ENCODE data around the gene ARPC1A. TPM values are rescaled to one million over a fixed set of nuclear protein-coding genes. Genes with fewer than 3 reads are reported as not detected.
A peak's percentile ranks its signal among the peaks of the same experiment; 100 is the strongest.
"Not testable (repeated sequence)": the region's sequence is repeated elsewhere in the genome, so short reads cannot be mapped to it uniquely, and the experiment has no call there.

The ARPC1A gene
- total RNA-seq, 1 donor from 2014 or later, result 76.0 TPM

GRCh38 chr7:99380823-99381663 lies 55.3 kb downstream of the ARPC1A start:
- no peaks in the 10 kb centered on the region for H3K27me3 Mint-ChIP-seq
- H3K27ac Mint-ChIP-seq, result peak overlapping the region; percentile 90
- peaks cover 44% of the 10 kb centered on the region for H3K4me1 Mint-ChIP-seq
- H3K9me3 Mint-ChIP-seq, result no peaks in the 10 kb centered on the region
- peak; percentile 97 for DNase-seq
- H3K36me3 Mint-ChIP-seq (ENCODE audit: low read depth), result peaks cover 31% of the 10 kb centered on the region
- intact Hi-C loops (cut with micrococcal nuclease), result loop anchor here (1.0 to 5.0 kb wide), 4 partner anchors 28 to 239 kb away; partner anchors contain the start of genes ARPC1A, CPSF4, PTCD1 and SMURF1
- peak overlapping the region; percentile 77 for H3K4me3 Mint-ChIP-seq

DNA sequence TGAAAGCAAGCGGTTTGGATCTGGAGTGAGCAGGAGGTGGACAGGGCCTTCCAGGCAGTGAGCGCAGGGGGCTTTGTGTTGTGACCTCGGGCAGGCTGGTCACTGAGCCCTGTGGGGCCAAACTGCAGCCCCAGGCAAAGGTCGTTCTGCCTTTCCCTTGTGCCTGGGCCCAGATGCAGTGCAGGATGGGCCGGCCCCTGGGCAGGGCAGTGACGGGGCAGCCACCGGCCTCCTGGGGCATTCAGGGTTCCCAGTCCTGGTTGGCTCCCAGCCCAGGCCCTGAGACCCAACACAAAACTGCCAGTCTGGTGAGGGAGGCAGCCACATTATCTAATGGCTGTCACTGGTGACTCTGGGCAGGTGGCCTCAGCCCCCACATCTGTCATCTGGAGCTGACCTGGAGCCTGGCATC lies 56.0 kb downstream of the ARPC1A start:
- peak overlapping the region; percentile 90 for H3K27ac Mint-ChIP-seq
- H3K9me3 Mint-ChIP-seq, result no peaks in the 10 kb centered on the region
- H3K4me3 Mint-ChIP-seq, result peak overlapping the region; percentile 77
- no peak for DNase-seq
- peaks cover 41% of the 10 kb centered on the region for H3K4me1 Mint-ChIP-seq
- intact Hi-C loops (cut with micrococcal nuclease), result loop anchor here (1.0 to 5.0 kb wide), 4 partner anchors 28 to 239 kb away; partner anchors contain the start of genes ARPC1A, CPSF4, PTCD1 and SMURF1
- H3K36me3 Mint-ChIP-seq (ENCODE audit: low read depth), result peaks cover 38% of the 10 kb centered on the region
- no peaks in the 10 kb centered on the region for H3K27me3 Mint-ChIP-seq

GRCh38 chr7:99383203-99383602 lies 57.5 kb downstream of the ARPC1A start:
- no peak for DNase-seq
- H3K4me1 Mint-ChIP-seq, result peaks cover 36% of the 10 kb centered on the region
- H3K36me3 Mint-ChIP-seq (ENCODE audit: low read depth), result peaks cover 42% of the 10 kb centered on the region
- no peak overlapping the region for H3K4me3 Mint-ChIP-seq
- intact Hi-C loops (cut with micrococcal nuclease), result loop anchor here (5.0 kb wide), 2 partner anchors 56 to 241 kb away; partner anchors contain the start of genes ARPC1A and SMURF1
- H3K27me3 Mint-ChIP-seq, result no peaks in the 10 kb centered on the region
- H3K9me3 Mint-ChIP-seq, result no peaks in the 10 kb centered on the region
- peak overlapping the region; percentile 71 for H3K27ac Mint-ChIP-seq

DNA sequence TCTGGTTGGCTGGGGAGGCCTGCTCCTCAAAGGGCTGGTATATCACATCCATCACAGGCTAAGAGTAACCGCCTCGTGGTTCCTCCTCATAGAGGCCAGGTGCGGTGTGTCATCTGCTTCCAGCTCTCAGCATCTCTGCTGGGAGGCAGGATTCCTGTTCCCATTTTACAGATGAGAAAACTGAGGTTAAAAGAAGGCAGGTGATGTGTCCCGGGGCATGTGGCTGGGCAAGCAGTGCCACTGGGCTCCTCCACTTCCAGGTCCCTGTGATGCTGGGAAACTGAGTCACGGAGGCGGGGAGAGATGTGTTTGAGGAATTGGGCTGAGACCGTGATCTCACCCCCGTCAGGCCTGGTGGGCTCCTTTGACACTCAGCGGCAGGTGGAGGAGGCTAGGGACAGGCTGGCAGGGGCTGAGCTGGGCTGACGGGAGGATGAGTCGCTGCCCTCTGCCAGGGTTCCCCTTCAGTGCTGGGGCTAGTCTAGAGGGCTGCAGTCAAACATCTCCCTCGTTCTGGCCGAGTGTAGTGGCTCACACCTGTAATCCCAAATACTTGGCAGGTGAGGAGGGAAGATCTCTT lies 58.2 kb downstream of the ARPC1A start:
- intact Hi-C loops (cut with micrococcal nuclease), result loop anchor here (5.0 kb wide), 2 partner anchors 57 to 242 kb away; partner anchors contain the start of genes ARPC1A and SMURF1
- Mint-ChIP-seq H3K4me3 (no peak overlapping the region), H3K27me3 (no peaks in the 10 kb centered on the region), H3K9me3 (no peaks in the 10 kb centered on the region), H3K36me3 (ENCODE audit: low read depth) (peaks cover 43% of the 10 kb centered on the region), H3K27ac (peak overlapping the region; percentile 71), H3K4me1 (peaks cover 34% of the 10 kb centered on the region)
- DNase-seq, result no peak

DNA sequence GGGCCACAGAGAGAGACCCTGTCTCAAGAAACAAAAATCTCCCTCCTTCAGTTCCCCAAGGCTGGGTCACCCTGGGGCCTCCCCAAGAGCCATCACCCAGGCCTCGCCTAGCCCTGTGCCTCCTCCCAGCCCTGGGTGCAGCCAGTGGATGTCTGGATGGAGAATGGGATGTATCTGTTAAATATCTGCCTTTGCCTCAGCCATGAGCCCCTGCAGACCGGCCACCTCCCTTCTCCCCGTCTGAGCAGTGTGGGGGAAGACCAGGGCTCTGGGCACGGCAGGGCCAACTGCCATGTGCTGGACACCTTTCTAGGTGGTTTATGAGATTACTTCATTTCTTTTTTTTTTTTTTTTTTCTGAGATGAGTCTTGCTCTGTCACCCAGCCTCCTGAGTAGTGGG lies 58.8 kb downstream of the ARPC1A start:
- Mint-ChIP-seq H3K27me3 (no peaks in the 10 kb centered on the region), H3K27ac (no peak overlapping the region), H3K36me3 (ENCODE audit: low read depth) (peaks cover 43% of the 10 kb centered on the region), H3K4me3 (no peak overlapping the region), H3K9me3 (no peaks in the 10 kb centered on the region), H3K4me1 (peaks cover 28% of the 10 kb centered on the region)
- intact Hi-C loops (cut with micrococcal nuclease), result loop anchor here (5.0 kb wide), 2 partner anchors 57 to 242 kb away; partner anchors contain the start of genes ARPC1A and SMURF1
- no peak for DNase-seq

- Mint-ChIP-seq H3K4me3 (no peak overlapping the region), H3K27ac (peak overlapping the region; percentile 29)
- intact Hi-C loops (cut with micrococcal nuclease), result no loop called here
These were observed 59.9 kb downstream of the ARPC1A start for GRCh38 chr7:99385564-99385963.

GRCh38 chr7:99386584-99387238 lies 61.0 kb downstream of the ARPC1A start:
- H3K4me3 Mint-ChIP-seq, result no peak overlapping the region
- DNase-seq, result peak; percentile 81
- peaks cover 48% of the 10 kb centered on the region for H3K36me3 Mint-ChIP-seq (ENCODE audit: low read depth)
- peaks cover 12% of the 10 kb centered on the region for H3K4me1 Mint-ChIP-seq
- no peaks in the 10 kb centered on the region for H3K9me3 Mint-ChIP-seq
- H3K27me3 Mint-ChIP-seq, result no peaks in the 10 kb centered on the region
- intact Hi-C loops (cut with micrococcal nuclease), result loop anchor here (2.0 kb wide), 1 partner anchor 22 kb away; no protein-coding TSS in a partner anchor
- no peak overlapping the region for H3K27ac Mint-ChIP-seq

More at GRCh38 chr7:99385564-99385963, 59.9 kb downstream of the ARPC1A start:
- peaks cover 47% of the 10 kb centered on the region for H3K36me3 Mint-ChIP-seq (ENCODE audit: low read depth)
- no peak for DNase-seq
- no peaks in the 10 kb centered on the region for H3K9me3 Mint-ChIP-seq
- H3K4me1 Mint-ChIP-seq, result peaks cover 20% of the 10 kb centered on the region
- H3K27me3 Mint-ChIP-seq, result no peaks in the 10 kb centered on the region

- not testable (repeated sequence) for H3K4me3 Mint-ChIP-seq, DNase-seq, H3K27ac Mint-ChIP-seq, H3K9me3 Mint-ChIP-seq, H3K27me3 Mint-ChIP-seq
- Mint-ChIP-seq H3K4me1 (peaks cover 14% of the 10 kb centered on the region), H3K36me3 (ENCODE audit: low read depth) (peaks cover 52% of the 10 kb centered on the region)
- intact Hi-C loops (cut with micrococcal nuclease), result loop anchor here (2.0 kb wide), 1 partner anchor 22 kb away; no protein-coding TSS in a partner anchor
These were observed 61.5 kb downstream of the ARPC1A start for GRCh38 chr7:99387239-99387635.

DNA sequence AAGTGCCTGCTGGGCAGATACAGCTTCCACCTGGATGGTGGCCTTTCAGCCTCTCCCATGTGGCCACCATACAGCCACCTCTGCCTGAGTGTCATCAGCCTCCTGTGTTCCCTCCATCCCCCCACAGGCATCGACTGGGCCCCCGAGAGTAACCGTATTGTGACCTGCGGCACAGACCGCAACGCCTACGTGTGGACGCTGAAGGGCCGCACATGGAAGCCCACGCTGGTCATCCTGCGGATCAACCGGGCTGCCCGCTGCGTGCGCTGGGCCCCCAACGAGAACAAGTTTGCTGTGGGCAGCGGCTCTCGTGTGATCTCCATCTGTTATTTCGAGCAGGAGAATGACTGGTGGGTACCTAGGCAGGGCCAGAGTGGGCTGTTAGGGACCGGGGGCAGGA lies 62.2 kb downstream of the ARPC1A start:
- peaks cover 55% of the 10 kb centered on the region for H3K36me3 Mint-ChIP-seq (ENCODE audit: low read depth)
- H3K27me3 Mint-ChIP-seq, result no peaks in the 10 kb centered on the region
- intact Hi-C loops (cut with micrococcal nuclease), result loop anchor here (2.0 kb wide), 1 partner anchor 23 kb away; no protein-coding TSS in a partner anchor
- no peak overlapping the region for H3K4me3 Mint-ChIP-seq
- H3K9me3 Mint-ChIP-seq, result no peaks in the 10 kb centered on the region
- DNase-seq, result no peak
- peaks cover 16% of the 10 kb centered on the region for H3K4me1 Mint-ChIP-seq
- no peak overlapping the region for H3K27ac Mint-ChIP-seq

DNA sequence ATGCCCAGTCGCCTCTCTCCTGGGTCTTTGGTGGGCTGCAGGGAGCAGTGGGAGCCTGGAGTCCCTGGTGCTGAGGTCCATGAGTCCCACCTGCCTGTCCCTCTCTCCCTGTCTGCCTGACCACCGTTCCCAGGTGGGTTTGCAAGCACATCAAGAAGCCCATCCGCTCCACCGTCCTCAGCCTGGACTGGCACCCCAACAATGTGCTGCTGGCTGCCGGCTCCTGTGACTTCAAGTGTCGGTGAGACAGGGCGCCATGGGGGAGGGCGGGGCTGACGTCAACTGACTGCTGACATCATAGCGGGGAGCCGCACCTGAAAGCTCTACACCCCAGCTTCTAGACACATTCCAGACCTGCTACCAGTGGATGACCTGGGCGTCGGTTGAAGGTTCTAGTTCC lies 64.1 kb downstream of the ARPC1A start:
- intact Hi-C loops (cut with micrococcal nuclease), result no loop called here
- Mint-ChIP-seq H3K4me3 (no peak overlapping the region), H3K36me3 (ENCODE audit: low read depth) (peaks cover 67% of the 10 kb centered on the region), H3K4me1 (peaks cover 11% of the 10 kb centered on the region), H3K9me3 (no peaks in the 10 kb centered on the region), H3K27me3 (no peaks in the 10 kb centered on the region), H3K27ac (no peak overlapping the region)
- no peak for DNase-seq

GRCh38 chr7:99390941-99391602 lies 65.4 kb downstream of the ARPC1A start:
- Mint-ChIP-seq H3K4me3 (no peak overlapping the region), H3K36me3 (ENCODE audit: low read depth) (peaks cover 75% of the 10 kb centered on the region), H3K9me3 (no peaks in the 10 kb centered on the region), H3K27ac (no peak overlapping the region), H3K27me3 (no peaks in the 10 kb centered on the region), H3K4me1 (peaks cover 11% of the 10 kb centered on the region)
- no peak for DNase-seq
- intact Hi-C loops (cut with micrococcal nuclease), result no loop called here

DNA sequence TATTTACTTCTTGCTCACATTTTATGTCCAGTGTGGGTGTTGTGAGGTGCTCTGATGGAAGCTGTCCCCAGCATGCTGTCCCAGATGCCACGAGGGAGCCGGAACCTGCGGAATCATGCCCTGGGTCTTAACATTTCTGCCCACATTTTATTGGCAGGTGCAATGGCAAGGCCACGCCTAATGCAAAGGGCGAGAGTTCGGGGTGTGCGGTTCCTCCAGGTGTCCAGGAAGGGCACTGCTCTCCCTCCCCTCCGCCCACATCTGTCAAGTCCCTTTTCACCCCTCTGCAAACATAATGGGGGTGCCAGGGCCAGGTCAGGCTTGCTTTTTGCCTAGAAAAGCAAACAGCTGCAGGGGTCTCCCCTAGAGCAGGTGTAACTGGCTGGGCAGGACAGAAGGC lies 66.3 kb downstream of the ARPC1A start:
- intact Hi-C loops (cut with micrococcal nuclease), result loop anchor here (2.0 kb wide), 1 partner anchor 17 kb away; the partner anchor contains the start of gene ARPC1B
- Mint-ChIP-seq H3K27ac (no peak overlapping the region), H3K4me1 (peaks cover 11% of the 10 kb centered on the region), H3K9me3 (no peaks in the 10 kb centered on the region), H3K4me3 (peak overlapping the region; percentile 22), H3K27me3 (no peaks in the 10 kb centered on the region), H3K36me3 (ENCODE audit: low read depth) (peaks cover 72% of the 10 kb centered on the region)
- DNase-seq, result no peak

Measured in activated CD4-positive, alpha-beta T cell treated with anti-CD3 and anti-CD28 coated beads, Interleukin-2, amount 10 ng/mL, durations not matched to agents 24 days and 14 days (primary cell).